Measurements from ENCODE around the gene KCNN2.

The KCNN2 gene

GRCh38 chr5:114362977-114363761 is 1.3 kb downstream of the KCNN2 start:
- DNase-seq (ENCODE audit: low read depth): no peak

DNA sequence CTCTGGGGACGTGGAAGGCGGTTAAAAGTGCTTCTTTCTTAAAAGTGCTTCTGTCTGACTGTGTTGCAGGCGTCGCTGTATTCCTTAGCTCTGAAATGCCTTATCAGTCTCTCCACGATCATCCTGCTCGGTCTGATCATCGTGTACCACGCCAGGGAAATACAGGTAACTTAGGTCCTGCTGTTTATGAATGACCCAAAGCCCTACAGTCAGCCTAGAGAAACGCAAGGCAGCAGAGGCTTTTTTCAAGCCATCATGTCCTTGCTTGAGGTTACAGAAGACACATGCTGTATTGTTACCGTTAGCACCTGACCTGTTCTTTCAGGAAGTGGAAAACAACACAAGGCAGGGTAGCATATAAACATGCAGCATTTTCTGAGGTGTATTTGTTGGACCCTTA is 2.0 kb downstream of the KCNN2 start:
- no peak for DNase-seq (ENCODE audit: low read depth)

DNA sequence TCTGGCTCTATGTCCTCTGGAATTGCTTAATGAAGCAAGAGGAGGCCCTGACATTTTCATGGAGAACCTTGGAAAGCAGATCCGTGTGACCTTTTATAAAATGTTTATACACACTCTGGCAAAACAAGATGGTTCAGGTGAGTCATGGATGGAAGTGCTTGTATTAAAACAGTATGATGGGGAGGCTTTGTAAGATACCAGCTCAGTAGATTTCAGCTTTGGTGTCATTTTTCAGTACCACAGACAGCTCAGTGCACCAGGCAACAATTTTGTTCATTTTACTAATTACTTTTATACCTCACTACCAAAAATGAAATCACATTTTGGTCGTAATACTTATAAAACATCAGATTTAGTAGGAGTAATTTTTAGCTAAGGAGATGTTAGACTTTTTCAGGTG is 5.2 kb downstream of the KCNN2 start:
- no peak for DNase-seq (ENCODE audit: low read depth)

- no peak for DNase-seq (ENCODE audit: low read depth)
Observed at GRCh38 chr5:114369680-114370417, 8.0 kb downstream of the KCNN2 start.

DNA sequence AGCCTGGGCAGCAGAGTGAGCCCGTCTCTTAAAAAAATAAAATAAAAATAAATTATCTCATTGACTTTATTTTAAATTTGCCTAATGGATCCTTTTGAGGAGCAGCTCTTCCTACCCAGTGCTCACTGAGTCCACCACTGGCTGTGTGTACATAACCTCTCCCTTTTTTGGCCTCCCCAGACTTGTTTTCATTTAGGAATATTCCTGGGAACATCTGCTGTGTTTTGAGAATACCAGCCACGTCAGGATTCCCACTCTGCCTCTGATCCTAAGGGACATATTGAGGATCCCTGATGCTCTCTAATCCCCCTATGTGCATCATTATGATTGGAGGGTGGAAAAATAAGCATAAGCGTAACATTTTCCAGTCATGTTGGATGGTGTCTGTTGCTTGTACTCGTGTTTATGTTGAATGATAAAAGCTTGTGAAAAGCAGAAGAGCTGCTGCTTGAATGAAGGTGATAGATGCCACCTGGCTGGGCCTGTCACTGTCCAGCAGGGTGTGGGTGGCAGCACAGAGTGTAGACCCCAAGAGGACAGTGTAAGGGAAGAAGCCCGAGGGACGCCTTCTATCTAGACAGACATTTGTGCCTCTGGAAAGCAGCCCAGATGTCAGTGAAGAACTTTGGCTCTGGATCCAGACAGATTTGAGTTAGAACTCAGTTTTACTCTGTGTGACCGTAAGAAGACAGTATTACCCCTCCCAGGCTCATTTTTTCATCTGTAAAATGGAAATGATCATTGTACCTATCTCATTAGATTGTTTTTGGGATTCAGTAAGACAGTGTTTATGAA is 15.4 kb downstream of the KCNN2 start:
- no peak for DNase-seq (ENCODE audit: low read depth)

DNA sequence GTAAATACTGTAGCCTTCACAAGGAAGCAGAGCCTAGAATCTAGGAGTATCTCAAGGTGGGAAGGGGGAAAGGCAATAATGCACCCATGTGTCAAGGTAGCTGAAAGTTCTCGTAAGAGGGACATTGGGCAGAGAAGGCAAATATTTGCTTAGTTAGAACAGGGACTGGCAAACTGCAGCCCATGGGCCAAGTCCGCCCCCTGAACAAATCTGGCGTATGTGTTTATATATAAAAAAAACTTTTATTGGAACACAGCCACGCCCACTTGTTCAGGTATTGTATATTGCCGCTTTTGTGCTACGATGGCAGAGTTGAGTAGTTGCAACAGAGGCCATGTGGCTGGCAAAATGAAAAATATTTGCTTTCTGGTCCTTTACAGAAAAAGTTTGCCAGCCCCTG is 16.1 kb downstream of the KCNN2 start:
- DNase-seq (ENCODE audit: low read depth): no peak

- DNase-seq (ENCODE audit: low read depth): no peak
Observed at GRCh38 chr5:114380721-114381120, 18.9 kb downstream of the KCNN2 start.

DNA sequence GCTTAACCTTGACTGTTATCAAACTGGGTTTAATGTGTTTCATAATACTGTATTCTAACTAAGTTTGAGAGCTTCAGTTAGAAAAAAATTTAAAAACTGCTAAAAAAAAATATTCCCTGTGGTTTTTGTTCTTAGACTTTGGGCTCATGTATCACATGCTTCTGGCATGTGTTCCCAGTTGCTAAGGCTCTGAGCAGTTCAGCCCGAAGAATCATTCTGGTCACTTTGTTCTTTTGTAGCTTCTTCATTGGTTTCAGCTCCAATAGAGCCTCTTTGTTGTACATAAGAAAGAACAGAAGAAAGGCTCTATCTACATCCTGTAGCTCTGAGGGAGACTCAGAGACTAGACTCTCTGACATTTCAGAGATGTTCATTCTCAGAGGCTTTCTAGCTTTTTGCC is 25.6 kb downstream of the KCNN2 start:
- DNase-seq (ENCODE audit: low read depth): no peak

- DNase-seq (ENCODE audit: low read depth): no peak
Observed at GRCh38 chr5:114390431-114390830, 28.6 kb downstream of the KCNN2 start.

- DNase-seq (ENCODE audit: low read depth): no peak
Observed at GRCh38 chr5:114391321-114391720, 29.5 kb downstream of the KCNN2 start.

DNA sequence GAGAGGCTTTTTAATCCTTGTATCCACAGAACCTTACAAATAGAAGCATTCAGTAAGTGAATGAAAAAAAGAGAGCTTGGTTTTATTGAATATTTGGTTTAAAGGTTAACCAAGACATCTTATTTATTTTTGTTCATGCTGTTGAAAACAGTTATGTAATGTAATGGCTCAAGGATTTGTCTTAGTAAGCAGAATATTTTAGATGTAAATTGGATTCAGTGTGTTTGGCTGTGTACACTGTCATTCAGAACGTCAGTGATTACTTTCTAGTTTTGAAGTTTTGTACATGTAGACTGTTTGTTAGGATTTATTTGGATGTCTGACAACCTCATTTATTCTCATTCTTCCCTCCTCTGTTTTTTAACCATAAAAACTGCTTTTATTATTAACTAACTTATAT is 31.3 kb downstream of the KCNN2 start:
- DNase-seq (ENCODE audit: low read depth): no peak

DNA sequence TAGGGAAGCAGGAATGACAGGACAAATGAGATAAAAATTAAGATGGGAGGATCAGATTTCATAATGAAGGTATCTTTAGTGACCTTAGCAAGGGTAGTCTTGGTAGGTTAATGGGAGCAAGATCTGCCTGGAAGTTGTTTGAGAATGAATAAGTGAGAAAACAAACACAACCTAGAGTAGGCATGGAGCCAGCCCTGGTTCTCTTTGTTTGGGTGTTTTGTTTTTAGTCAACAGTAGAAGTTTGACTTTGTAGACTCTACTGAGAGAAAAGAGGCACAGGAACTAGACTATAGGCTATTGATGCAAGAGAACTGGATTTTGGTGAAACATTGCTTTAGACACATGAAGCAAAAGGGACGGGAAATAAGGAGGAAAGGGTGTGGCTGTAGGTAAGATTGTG is 40.3 kb downstream of the KCNN2 start:
- no peak for DNase-seq (ENCODE audit: low read depth)

DNA sequence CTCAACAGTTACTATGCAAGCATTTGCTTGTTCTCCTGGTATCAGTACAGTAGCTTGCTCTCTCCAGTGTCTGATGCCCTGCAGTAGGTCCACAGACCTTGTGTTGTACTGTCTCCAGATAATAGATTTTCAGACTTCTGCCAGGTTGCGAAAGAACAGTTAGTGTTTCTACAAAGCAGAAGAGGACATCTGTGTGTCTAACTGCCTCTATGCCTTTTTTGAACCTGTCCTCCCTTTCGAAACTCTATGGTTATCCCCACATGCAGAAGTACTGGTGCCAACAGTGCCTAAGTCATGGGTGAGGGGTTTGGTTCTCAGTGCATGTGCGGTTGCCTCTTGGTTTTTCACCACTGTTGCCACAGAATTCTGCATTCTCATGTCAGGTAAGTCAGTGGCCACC is 45.9 kb downstream of the KCNN2 start:
- no peak for DNase-seq (ENCODE audit: low read depth)

DNA sequence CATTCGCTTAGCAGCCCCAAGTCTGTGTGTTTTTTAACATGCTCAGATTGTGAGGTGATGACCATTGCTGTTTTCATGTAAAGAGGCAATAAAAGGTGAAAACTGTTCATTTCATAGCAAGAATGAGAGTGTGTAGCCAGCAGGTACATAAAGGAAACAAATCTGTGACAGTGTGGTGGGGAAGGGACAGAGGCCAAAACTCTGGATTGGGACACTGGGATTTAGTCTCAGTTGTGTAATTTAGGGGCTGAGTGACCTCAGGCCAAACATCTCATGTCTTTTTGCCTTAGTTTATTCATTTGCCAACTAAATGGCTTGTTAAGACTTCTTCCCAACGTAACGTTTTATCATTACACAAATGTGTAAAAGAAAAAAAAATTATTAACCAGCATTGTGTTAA is 47.0 kb downstream of the KCNN2 start:
- DNase-seq (ENCODE audit: low read depth): no peak

GRCh38 chr5:114411380-114411931 is 49.6 kb downstream of the KCNN2 start:
- no peak for DNase-seq (ENCODE audit: low read depth)

GRCh38 chr5:114412510-114413171 is 50.8 kb downstream of the KCNN2 start:
- no peak for DNase-seq (ENCODE audit: low read depth)

- DNase-seq (ENCODE audit: low read depth): no peak
Observed at GRCh38 chr5:114415760-114416159, 53.9 kb downstream of the KCNN2 start.

- no peak for DNase-seq (ENCODE audit: low read depth)
Observed at GRCh38 chr5:114416254-114416653, 54.4 kb downstream of the KCNN2 start.

GRCh38 chr5:114417519-114417918 is 55.6 kb downstream of the KCNN2 start:
- no peak for DNase-seq (ENCODE audit: low read depth)

DNA sequence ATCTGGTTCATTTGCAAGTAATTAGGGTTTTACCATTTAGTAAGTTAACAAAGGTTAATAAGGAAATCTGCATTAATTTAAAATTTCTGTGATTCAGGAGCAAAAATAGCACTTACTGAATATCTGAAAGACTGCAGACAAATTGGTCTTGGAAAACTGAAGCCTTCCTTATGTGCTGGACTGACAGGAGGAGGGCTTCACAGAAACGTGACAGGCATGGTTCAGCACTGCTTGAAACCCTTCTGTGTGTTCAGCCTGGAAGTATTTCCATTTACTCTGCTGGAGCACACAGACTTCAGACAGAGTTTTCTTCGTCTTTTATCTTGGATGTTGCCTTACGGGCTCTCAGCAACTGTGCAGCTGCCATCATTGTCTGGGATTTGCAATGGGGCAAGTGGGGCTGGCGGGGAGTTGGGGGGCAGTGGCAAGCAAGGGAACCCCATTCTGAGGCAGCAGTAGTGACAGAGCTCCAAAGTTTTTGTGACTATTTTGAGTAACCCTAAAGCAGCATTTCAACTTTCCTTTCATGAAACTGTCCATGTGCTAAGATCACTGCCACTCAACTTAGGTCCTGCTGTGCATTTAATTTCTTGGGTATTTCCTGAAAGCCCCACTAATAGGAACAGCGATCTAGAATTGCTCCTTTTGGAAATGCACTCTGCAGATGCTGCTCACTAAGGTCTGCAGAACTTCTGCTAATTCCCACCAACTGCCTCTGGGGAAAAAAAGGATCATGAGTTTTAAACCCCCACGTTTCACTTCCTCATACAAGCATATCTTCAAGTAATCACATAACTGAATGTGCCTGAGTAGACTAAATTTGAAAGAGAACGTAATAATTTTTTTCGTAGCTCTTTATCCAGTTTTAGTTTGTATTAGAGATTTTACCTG is 56.6 kb downstream of the KCNN2 start:
- DNase-seq (ENCODE audit: low read depth): no peak

- DNase-seq (ENCODE audit: low read depth): no peak
Observed at GRCh38 chr5:114419067-114419388, 57.2 kb downstream of the KCNN2 start.
